MG63 (cell line): Measurements from ENCODE around the gene SCYGR6. TPM values are rescaled to one million over a fixed set of nuclear protein-coding genes. Genes with fewer than 3 reads are reported as not detected.
"Not testable (repeated sequence)": the region's sequence is repeated elsewhere in the genome, so short reads cannot be mapped to it uniquely, and the experiment has no call there.

ENCODE experiments used
- DNase-seq: peaks from one replicate; pipeline ENCODE4 v3.0.0-alpha.2; 2020
- H3K27me3 ChIP-seq: fragments of 250-450 bp; sonication (Bioruptor Pico); 2 replicates; pipeline ENCODE4 v1.5.1; 2020; ENCODE audit warnings: mild to moderate bottlenecking, moderate library complexity
- H3K36me3 ChIP-seq: fragments of 250-450 bp; sonication (Bioruptor Pico); 2 replicates; pipeline ENCODE4 v1.5.1; 2020; ENCODE audit warnings: mild to moderate bottlenecking, moderate library complexity
- H3K4me3 ChIP-seq: fragments of 250-450 bp; sonication (Bioruptor Pico); 2 replicates; pipeline ENCODE4 v1.5.1; 2020; ENCODE audit warnings: mild to moderate bottlenecking, moderate library complexity
- H3K9me3 ChIP-seq: fragments of 250-450 bp; sonication (Bioruptor Pico); 2 replicates; pipeline ENCODE4 v1.5.1; 2020; ENCODE audit warnings: mild to moderate bottlenecking, moderate library complexity
- total RNA-seq: library from RNA; depleted of rRNA; stranded (reverse); fragments of >200 nt; shearing (Covaris generic); gene quantifications from 2 replicates; pipeline ENCODE4 v1.2.3, GENCODE V29; 2014; ENCODE audit warnings: low replicate concordance; rRNA removed

The SCYGR6 gene, protein sequence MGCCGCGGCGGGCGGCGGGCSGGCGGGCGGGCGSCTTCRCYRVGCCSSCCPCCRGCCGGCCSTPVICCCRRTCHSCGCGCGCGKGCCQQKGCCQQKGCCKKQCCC
- total RNA-seq, result not detected in 2 replicates

DNA sequence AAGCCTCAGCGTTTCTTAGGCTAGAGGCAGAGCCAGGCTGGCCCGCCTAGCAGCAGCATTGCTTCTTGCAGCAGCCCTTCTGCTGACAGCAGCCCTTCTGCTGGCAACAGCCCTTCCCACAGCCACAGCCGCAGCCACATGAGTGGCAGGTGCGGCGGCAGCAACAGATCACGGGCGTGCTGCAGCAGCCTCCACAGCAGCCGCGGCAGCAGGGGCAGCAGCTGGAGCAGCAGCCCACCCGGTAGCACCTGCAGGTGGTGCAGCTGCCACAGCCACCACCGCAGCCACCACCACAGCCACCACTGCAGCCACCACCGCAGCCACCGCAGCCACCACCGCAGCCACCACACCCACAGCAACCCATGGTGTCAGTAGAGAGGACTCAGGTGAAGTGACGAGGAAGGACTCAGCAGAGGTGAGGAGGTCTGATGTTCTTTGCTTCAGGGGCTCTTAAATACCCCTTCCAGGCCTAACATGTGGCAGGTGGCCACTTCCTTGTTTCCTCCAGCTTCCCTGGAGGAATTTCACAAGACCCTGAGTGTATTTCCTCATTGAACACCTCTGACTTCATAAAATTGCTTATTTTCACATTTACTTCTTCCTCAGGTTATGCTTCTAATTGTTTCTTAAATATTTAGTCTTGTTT is at the start of gene SCYGR6:
TSS of gene SCYGR6 (minus strand) at position 364 of the 646 bp plus-strand sequence. CDS start at position 364, 0 bp downstream.
- Histone ChIP-seq H3K27me3 (no peaks in the 10 kb centered on the region; the same call in 1 of the 2 replicates), H3K36me3 (no peaks in the 10 kb centered on the region), H3K4me3 (no peak within 1 kb of the TSS), H3K9me3 (no peaks in the 10 kb centered on the region)
- no peak for DNase-seq

- H3K4me3 ChIP-seq, result no peak overlapping the region
- DNase-seq, result no peak
Observed at GRCh38 chr2:227774011-227774624, 49.6 kb upstream of the SCYGR6 start.

GRCh38 chr2:227772932-227773331 is 48.4 kb upstream of the SCYGR6 start:
- Histone ChIP-seq H3K27me3 (no peaks in the 10 kb centered on the region), H3K36me3 (no peaks in the 10 kb centered on the region), H3K9me3 (no peaks in the 10 kb centered on the region), H3K4me3 (no peak overlapping the region)
- DNase-seq, result no peak

More at GRCh38 chr2:227774011-227774624, 49.6 kb upstream of the SCYGR6 start:
- Histone ChIP-seq H3K36me3 (no peaks in the 10 kb centered on the region), H3K27me3 (no peaks in the 10 kb centered on the region), H3K9me3 (no peaks in the 10 kb centered on the region)

GRCh38 chr2:227772197-227772661 is 47.7 kb upstream of the SCYGR6 start:
- DNase-seq, result peak; percentile 10
- Histone ChIP-seq H3K36me3 (no peaks in the 10 kb centered on the region), H3K4me3 (no peak overlapping the region), H3K27me3 (no peaks in the 10 kb centered on the region), H3K9me3 (no peaks in the 10 kb centered on the region)

DNA sequence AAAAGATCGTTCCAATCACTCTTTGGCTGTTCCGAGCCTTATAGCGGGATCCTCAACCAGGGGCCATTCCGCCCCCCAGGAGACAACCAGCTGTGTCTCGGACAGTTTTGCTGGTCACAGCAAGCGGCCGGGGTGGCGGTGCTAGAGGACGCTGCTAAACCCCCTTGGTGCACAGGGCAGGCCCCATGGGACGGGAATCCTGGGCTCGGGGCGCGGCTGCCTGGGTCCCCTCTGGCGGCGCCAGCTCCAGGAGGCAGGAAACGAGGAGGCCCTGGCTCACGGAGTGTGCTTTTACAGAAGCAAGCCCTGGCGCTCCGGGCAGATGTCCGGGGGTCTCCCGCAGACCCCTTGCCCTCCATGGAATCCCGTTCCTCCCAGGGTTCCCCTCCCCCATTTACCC is 43.3 kb upstream of the SCYGR6 start:
- no peaks in the 10 kb centered on the region for H3K27me3 ChIP-seq

GRCh38 chr2:227766373-227766883 is 41.9 kb upstream of the SCYGR6 start:
- Histone ChIP-seq H3K36me3 (no peaks in the 10 kb centered on the region), H3K4me3 (no peak overlapping the region), H3K9me3 (no peaks in the 10 kb centered on the region), H3K27me3 (no peaks in the 10 kb centered on the region)
- peak; percentile 71 for DNase-seq

More for the DNA sequence above, 43.3 kb upstream of the SCYGR6 start:
- DNase-seq, result no peak
- no peaks in the 10 kb centered on the region for H3K9me3 ChIP-seq
- no peak overlapping the region for H3K4me3 ChIP-seq
- no peaks in the 10 kb centered on the region for H3K36me3 ChIP-seq

GRCh38 chr2:227765788-227766372 is 41.3 kb upstream of the SCYGR6 start:
- H3K4me3 ChIP-seq, result no peak overlapping the region

DNA sequence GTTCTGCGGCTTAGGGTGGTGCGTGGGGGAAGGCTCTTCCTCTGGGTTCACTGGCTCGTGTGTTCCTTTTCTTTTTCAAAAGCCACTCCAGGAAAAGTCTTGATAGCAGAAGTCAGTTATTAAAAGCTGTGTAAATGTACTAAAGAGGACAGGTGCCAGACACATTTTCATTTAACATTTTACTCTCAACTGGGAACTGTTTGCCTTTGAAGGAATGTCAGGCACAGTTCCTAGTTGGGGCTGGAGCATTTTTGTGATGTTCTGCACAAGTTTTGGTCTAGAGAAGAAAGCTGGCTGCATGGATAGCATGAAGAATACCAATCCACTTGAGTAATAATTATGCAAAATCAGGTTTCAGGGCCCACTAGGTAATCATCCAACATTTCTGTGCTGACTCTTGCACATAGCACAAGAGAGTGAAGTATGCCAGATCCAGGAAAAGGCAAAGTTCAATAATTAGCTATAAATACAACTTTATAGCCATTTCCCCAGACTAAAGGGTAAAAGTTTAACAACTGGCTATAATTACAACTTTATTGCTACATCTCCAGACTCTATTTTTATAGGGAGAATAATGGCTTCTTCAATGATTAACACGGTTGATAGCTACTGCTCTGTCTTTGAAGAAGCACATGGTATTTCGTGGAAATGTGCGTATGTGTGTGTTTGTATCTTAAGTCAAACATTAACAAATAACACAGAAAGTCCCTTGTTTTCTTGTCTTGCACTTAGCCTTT is 37.4 kb upstream of the SCYGR6 start:
- Histone ChIP-seq H3K9me3 (no peaks in the 10 kb centered on the region), H3K4me3 (no peak overlapping the region), H3K36me3 (no peaks in the 10 kb centered on the region), H3K27me3 (no peaks in the 10 kb centered on the region)
- DNase-seq, result no peak

More at GRCh38 chr2:227765788-227766372, 41.3 kb upstream of the SCYGR6 start:
- Histone ChIP-seq H3K9me3 (no peaks in the 10 kb centered on the region), H3K27me3 (no peaks in the 10 kb centered on the region), H3K36me3 (no peaks in the 10 kb centered on the region)
- no peak for DNase-seq

- no peaks in the 10 kb centered on the region for H3K9me3 ChIP-seq
- no peaks in the 10 kb centered on the region for H3K36me3 ChIP-seq
- no peaks in the 10 kb centered on the region for H3K27me3 ChIP-seq
- DNase-seq, result no peak
- H3K4me3 ChIP-seq, result no peak overlapping the region
Observed at GRCh38 chr2:227759411-227760118, 35.0 kb upstream of the SCYGR6 start.

GRCh38 chr2:227756261-227756660 is 31.7 kb upstream of the SCYGR6 start:
- not testable (repeated sequence) for H3K27me3 ChIP-seq, H3K36me3 ChIP-seq, H3K9me3 ChIP-seq, DNase-seq, H3K4me3 ChIP-seq

DNA sequence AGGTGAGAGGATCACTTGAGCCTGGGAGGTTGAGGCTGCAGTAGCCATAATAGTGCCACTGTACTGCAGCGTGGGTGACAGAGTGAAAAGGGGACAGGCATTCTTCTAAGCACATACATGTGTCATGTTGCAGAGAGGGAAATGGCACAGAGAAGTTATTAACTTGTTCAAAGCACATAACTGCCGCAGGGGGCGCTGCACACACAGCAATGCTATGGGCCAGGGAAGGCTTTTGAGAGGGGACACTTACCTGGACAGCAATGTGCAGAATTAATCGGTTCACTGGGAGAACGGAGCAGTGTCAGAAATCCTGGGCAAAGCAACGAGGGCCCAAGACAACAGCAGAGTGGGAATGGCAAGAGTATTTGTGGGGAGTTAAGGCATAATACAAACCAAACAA is 23.5 kb upstream of the SCYGR6 start:
- no peak for DNase-seq

GRCh38 chr2:227745594-227745993 is 21.0 kb upstream of the SCYGR6 start, which contains the start of gene SCYGR8:
Gene SCYGR8 (plus strand): TSS chr2:227745894. CDS start chr2:227745894, 0 bp downstream.
- no peak for DNase-seq
- H3K4me3 ChIP-seq, result no peak within 1 kb of the TSS
- H3K9me3 ChIP-seq, result no peaks in the 10 kb centered on the region

More for the DNA sequence above, 23.5 kb upstream of the SCYGR6 start:
- Histone ChIP-seq H3K27me3 (no peaks in the 10 kb centered on the region), H3K9me3 (no peaks in the 10 kb centered on the region), H3K36me3 (no peaks in the 10 kb centered on the region), H3K4me3 (no peak overlapping the region)

DNA sequence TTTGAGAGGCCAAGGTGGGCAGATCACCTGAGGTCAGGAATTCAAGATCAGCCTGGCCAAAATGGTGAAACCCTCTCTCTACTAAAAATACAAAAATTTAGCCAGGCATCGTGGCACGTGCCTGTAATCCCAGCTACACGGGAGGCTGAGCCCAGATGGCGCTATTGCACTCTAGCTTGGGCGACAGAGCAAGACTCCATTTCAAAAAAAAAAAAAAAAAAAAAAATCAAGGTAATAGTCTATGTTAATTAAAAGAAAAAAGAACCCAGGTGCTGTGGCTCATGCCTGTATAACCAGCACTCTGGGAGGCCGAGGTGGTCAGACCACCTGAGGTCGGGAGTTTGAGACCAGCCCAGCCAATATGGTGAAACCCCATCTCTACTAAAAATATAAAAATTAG is 16.1 kb upstream of the SCYGR6 start:
- H3K36me3 ChIP-seq, H3K9me3 ChIP-seq, H3K4me3 ChIP-seq, H3K27me3 ChIP-seq: not testable (repeated sequence)
- DNase-seq, result peak; percentile 15

More at GRCh38 chr2:227745594-227745993, 21.0 kb upstream of the SCYGR6 start, which contains the start of gene SCYGR8:
- Histone ChIP-seq H3K36me3 (no peaks in the 10 kb centered on the region), H3K27me3 (no peaks in the 10 kb centered on the region)

GRCh38 chr2:227739351-227739750 is 14.8 kb upstream of the SCYGR6 start:
- H3K36me3 ChIP-seq, result no peaks in the 10 kb centered on the region
- H3K4me3 ChIP-seq, result no peak overlapping the region
- no peaks in the 10 kb centered on the region for H3K9me3 ChIP-seq
- H3K27me3 ChIP-seq, result no peaks in the 10 kb centered on the region
- no peak for DNase-seq

DNA sequence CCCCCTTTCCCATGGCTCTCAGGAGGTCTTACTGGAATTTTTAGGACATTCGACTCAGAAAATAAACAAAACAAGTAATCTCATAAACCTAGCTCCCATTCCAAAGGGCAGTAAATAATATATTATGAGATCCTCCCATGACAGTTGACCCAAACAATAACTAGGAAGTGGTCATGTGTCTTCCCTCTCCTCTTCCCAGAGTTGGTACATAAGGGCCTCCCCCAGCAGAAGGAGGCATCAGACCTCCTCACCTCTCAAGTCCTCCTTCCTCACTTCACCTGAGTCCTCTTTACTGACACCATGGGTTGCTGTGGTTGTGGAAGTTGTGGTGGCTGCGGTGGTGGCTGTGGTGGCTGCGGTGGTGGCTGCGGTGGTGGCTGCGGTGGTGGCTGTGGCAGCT is 3.5 kb upstream of the SCYGR6 start, which contains the start of gene SCYGR7:
TSS of gene SCYGR7 (plus strand) at position 301 of the 400 bp plus-strand sequence. CDS start at position 301, 0 bp downstream.
- no peaks in the 10 kb centered on the region for H3K9me3 ChIP-seq
- DNase-seq, result no peak
- peaks cover 3% of the 10 kb centered on the region; the same call in 1 of the 2 replicates for H3K27me3 ChIP-seq
- H3K4me3 ChIP-seq, result no peak within 1 kb of the TSS
- H3K36me3 ChIP-seq, result no peaks in the 10 kb centered on the region

DNA sequence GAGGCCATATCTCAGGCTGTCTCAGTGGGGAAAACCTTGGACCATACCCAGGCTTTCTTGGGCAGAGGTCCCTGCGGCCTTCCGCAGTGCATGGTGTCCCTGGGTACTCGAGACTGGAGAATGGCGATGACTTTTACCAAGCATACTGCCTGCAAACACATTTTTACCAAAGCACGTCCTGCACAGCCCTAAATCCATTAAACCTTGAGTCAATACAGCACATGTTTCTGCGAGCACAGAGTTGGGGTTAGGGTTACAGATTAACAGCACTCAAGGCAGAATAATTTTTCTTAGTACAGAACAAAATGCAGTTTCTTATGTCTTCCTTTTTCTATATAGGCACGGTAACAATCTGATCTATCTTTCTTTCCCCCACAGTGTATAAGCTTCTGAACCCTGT is 1.7 kb downstream of the SCYGR6 start:
- H3K4me3 ChIP-seq, DNase-seq, H3K36me3 ChIP-seq, H3K27me3 ChIP-seq, H3K9me3 ChIP-seq: not testable (repeated sequence)
